ENCODE data around the gene PRKX. TPM values are rescaled to one million over a fixed set of nuclear protein-coding genes. Genes with fewer than 3 reads are reported as not detected.
"Not testable (repeated sequence)": the region's sequence is repeated elsewhere in the genome, so short reads cannot be mapped to it uniquely, and the experiment has no call there.

PRKX gene
- total RNA-seq, 1 experiment from 2014 or later, result 35.3 TPM

DNA sequence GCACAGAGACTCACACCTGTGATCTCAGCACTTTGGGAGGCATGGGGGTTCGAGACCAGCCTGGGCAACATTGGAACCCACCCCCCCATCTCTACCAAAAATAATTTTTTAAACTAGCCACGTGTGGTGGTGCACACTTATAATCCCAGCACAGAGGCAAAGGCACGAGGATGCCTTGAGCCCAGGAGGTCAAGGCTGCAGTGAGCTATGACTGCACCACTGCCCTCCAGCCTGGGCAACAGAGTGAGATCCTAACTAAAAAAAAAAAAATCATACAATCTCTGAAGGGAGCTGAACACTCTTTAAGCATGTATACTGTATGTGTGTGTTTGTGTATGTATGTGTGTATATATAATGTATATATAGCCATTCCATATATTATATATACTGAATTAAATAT lies 2.5 kb upstream of the PRKX start:
- H3K27me3 Mint-ChIP-seq (ENCODE audit: insufficient read depth, unreplicated experiment), result no peaks in the 10 kb centered on the region
- no peaks in the 10 kb centered on the region for H3K9me3 Mint-ChIP-seq (ENCODE audit: unreplicated experiment)
- TF ChIP-seq, protein P1, sequence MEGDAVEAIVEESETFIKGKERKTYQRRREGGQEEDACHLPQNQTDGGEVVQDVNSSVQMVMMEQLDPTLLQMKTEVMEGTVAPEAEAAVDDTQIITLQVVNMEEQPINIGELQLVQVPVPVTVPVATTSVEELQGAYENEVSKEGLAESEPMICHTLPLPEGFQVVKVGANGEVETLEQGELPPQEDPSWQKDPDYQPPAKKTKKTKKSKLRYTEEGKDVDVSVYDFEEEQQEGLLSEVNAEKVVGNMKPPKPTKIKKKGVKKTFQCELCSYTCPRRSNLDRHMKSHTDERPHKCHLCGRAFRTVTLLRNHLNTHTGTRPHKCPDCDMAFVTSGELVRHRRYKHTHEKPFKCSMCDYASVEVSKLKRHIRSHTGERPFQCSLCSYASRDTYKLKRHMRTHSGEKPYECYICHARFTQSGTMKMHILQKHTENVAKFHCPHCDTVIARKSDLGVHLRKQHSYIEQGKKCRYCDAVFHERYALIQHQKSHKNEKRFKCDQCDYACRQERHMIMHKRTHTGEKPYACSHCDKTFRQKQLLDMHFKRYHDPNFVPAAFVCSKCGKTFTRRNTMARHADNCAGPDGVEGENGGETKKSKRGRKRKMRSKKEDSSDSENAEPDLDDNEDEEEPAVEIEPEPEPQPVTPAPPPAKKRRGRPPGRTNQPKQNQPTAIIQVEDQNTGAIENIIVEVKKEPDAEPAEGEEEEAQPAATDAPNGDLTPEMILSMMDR (IDR thresholded peaks at IDR 0.05; ENCODE audit: unreplicated experiment), result no peak
- no peak for DNase-seq (ENCODE audit: unreplicated experiment)
- ChIA-PET CTCF (no interaction called here), POLR2A (no interaction called here)
- intact Hi-C loops (cut with micrococcal nuclease), result no loop called here
- no peaks in the 10 kb centered on the region for H3K36me3 Mint-ChIP-seq (ENCODE audit: insufficient read depth, unreplicated experiment)
- H3K4me3 Mint-ChIP-seq (ENCODE audit: unreplicated experiment), result no peak overlapping the region
- H3K4me1 Mint-ChIP-seq (ENCODE audit: insufficient read depth, unreplicated experiment), result peaks cover 16% of the 10 kb centered on the region
- no peak overlapping the region for H3K27ac Mint-ChIP-seq (ENCODE audit: low read depth, unreplicated experiment)
- no TSS peak for BruUV-seq (replicated peaks)

DNA sequence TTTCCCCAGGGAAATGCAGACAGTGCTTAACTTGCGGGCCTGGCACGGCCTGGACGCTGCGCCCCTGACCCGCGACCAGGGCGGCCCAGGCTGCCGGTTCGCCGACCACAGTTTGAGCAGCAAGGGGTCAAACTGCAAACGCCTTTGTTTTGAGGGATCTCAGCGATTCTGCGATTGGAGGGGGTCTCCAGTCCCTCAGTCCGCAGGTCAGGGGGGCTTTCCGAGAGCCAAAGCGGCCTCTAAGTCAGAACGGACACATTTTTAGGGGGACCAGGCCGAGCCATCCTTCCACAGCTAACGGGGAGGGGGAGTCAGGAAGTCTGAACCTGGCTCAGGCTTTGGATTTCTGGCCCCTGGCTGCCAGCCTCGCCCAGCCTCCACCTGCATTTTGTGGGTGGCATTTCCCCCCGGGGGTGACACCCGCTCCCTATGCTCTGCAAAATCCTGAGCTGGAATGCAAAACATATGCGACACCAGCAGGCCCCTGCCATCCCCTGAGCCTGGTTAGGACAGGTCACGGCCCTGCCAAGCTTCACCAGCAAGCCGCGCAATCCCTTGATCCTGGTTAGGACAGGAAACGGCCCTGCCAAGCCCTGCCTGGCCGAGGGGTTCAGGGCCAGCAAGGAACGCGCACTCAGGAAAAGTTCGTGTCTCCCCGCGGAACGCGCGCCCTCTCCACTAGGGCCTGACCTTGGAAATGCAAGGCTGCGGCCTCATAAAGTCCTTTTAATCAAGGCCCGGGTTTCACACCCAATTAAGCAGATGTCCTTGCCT lies 1.4 kb upstream of the PRKX start:
- DNase-seq (ENCODE audit: unreplicated experiment); H3K36me3 Mint-ChIP-seq (ENCODE audit: insufficient read depth, unreplicated experiment); H3K4me3 Mint-ChIP-seq (ENCODE audit: unreplicated experiment); BruUV-seq (replicated peaks); H3K27me3 Mint-ChIP-seq (ENCODE audit: insufficient read depth, unreplicated experiment); H3K9me3 Mint-ChIP-seq (ENCODE audit: unreplicated experiment); H3K27ac Mint-ChIP-seq (ENCODE audit: low read depth, unreplicated experiment): not testable (repeated sequence)
- intact Hi-C loops (cut with micrococcal nuclease), result loop anchor here (5.0 kb wide), 1 partner anchor 63 kb away; no protein-coding TSS in a partner anchor
- H3K4me1 Mint-ChIP-seq (ENCODE audit: insufficient read depth, unreplicated experiment), result peaks cover 16% of the 10 kb centered on the region
- CTCF ChIA-PET, result interaction anchor here (0.6 kb wide), 1 partner anchor 76 kb away, joined by 3 read pairs; no protein-coding TSS in a partner anchor
- POLR2A ChIA-PET, result interaction anchor here (1.1 kb wide), 1 partner anchor 19 kb away, joined by 4 read pairs; no protein-coding TSS in a partner anchor

DNA sequence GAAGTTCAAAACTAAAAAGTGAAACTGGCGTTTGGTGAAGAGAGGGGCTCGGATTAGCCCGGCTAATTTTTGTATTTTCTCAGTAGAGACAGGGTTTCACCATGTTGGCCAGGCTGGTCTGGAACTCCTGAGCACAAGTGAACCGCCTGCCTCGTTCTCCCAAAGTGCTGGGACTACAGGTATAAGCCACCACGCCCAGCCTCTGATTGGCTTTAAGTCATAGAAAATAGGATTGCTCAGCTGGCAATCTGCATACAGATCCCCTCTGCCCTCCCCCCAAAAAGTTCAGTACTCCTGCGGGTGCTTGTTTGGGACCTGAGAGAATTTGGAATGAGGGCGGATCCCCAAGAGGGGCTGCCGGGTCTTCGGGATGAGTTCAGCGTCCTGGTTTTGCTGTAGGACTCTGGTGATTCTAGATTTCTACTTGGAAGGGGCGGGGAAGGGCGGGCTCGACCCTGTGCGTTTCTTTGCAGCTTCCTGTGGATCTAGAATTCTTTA lies 537 bp upstream of the PRKX start:
- ChIA-PET POLR2A (interaction anchor here (1.1 kb wide), 1 partner anchor 18 kb away, joined by 4 read pairs; no protein-coding TSS in a partner anchor), CTCF (no interaction called here)
- Mint-ChIP-seq H3K4me1 (ENCODE audit: insufficient read depth, unreplicated experiment) (peaks cover 16% of the 10 kb centered on the region), H3K4me3 (ENCODE audit: unreplicated experiment) (peak overlapping the region; percentile 78), H3K27ac (ENCODE audit: low read depth, unreplicated experiment) (no peak overlapping the region), H3K9me3 (ENCODE audit: unreplicated experiment) (no peaks in the 10 kb centered on the region), H3K36me3 (ENCODE audit: insufficient read depth, unreplicated experiment) (peaks cover 3% of the 10 kb centered on the region), H3K27me3 (ENCODE audit: insufficient read depth, unreplicated experiment) (no peaks in the 10 kb centered on the region)
- intact Hi-C loops (cut with micrococcal nuclease), result loop anchor here (5.0 kb wide), 1 partner anchor 62 kb away; no protein-coding TSS in a partner anchor
- TF ChIP-seq, protein P1 (IDR thresholded peaks at IDR 0.05; ENCODE audit: unreplicated experiment), result no peak
- DNase-seq (ENCODE audit: unreplicated experiment), result peak; percentile 12
- no TSS peak for BruUV-seq (replicated peaks)

DNA sequence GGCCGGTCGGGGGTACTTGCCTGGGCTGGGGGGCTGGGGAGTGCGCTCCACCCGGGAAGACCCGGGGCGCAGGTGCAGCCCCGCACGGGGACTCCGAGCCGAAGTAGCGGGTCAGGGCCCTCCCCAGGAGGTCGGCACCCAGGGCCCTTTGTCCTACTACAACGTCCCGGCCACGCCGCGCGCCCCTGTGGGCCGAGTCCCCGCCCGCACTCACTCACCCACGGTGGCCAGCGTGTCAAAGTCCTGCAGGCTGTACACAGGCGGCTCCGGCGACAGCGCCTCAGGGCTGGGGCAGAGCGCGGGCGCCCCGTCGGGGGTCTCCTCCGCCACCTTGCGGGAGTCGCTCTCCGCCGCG lies 602 bp downstream of the PRKX start:
- intact Hi-C loops (cut with micrococcal nuclease), result loop anchor here (5.0 kb wide), 1 partner anchor 61 kb away; no protein-coding TSS in a partner anchor

More for the DNA sequence above, 602 bp downstream of the PRKX start:
- no peaks in the 10 kb centered on the region for H3K9me3 Mint-ChIP-seq (ENCODE audit: unreplicated experiment)
- peak overlapping the region; percentile 58 for H3K27ac Mint-ChIP-seq (ENCODE audit: low read depth, unreplicated experiment)
- H3K36me3 Mint-ChIP-seq (ENCODE audit: insufficient read depth, unreplicated experiment), result peaks cover 9% of the 10 kb centered on the region
- no peaks in the 10 kb centered on the region for H3K27me3 Mint-ChIP-seq (ENCODE audit: insufficient read depth, unreplicated experiment)
- DNase-seq (ENCODE audit: unreplicated experiment), result no peak
- TF ChIP-seq, protein P1 (IDR thresholded peaks at IDR 0.05; ENCODE audit: unreplicated experiment), result no peak
- H3K4me3 Mint-ChIP-seq (ENCODE audit: unreplicated experiment), result peak overlapping the region; percentile 78
- POLR2A ChIA-PET, result interaction anchor here (1.0 kb wide), 1 partner anchor 10 kb away, joined by 3 read pairs; no protein-coding TSS in a partner anchor
- CTCF ChIA-PET, result interaction anchor here (0.8 to 1.0 kb wide), 2 partner anchors 13 to 63 kb away, joined by 5 to 6 read pairs; no protein-coding TSS in a partner anchor
- peaks cover 11% of the 10 kb centered on the region for H3K4me1 Mint-ChIP-seq (ENCODE audit: insufficient read depth, unreplicated experiment)
- BruUV-seq (replicated peaks), result no TSS peak

Measured in MCF 10A (cell line).